ENCODE measurements around the gene SEC14L3.
A peak's percentile ranks its signal among the peaks of the same experiment; 100 is the strongest.

SEC14L3 gene

DNA sequence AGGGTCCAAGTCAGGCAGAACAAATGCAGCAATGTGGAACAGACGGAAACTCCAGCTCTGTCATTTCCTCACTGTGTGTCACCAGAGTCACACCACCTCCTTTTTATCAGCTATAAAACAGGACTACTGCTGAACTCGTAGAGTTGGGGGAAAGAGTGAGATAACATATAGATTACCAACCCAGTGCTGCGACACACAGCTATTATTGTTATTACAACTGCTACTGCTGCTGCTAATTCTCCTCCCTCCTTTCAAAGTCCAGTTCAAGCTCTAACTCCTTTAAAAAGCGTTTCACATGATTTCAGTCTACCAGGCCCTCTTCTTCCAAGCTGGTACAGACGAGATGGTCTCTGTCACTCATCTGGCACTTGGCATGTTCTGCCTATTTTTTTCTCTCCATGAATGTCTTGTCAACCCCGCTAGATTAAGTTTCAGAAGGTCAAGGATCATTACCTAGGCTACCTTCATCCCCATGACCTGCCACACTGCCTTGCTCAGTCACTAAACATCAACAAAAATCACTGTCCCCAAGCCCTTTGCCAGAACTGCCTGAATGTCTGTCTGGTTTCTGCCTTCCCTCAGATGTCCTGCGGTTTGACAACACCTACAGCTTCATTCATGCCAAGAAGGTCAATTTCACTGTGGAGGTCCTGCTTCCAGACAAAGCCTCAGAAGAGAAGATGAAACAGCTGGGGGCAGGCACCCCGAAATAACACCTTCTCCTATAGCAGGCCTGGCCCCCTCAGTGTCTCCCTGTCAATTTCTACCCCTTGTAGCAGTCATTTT, 49.9 kb downstream of the SEC14L3 start (continued):
- TF ChIP-seq EGR2 (tag by site-specific recombination; IDR thresholded peaks at IDR 0.05; ENCODE audit: low read depth) (no peak), ZNF155 (tag by site-specific recombination; IDR thresholded peaks at IDR 0.05) (no peak), SP7 (tag by site-specific recombination; IDR thresholded peaks at IDR 0.05) (peak; percentile 65; the same call in 1 of the 2 replicates), SCRT1 (tag by site-specific recombination; IDR thresholded peaks at IDR 0.05; ENCODE audit: borderline replicate concordance) (no peak)
- TF ChIP-seq, protein P1, sequence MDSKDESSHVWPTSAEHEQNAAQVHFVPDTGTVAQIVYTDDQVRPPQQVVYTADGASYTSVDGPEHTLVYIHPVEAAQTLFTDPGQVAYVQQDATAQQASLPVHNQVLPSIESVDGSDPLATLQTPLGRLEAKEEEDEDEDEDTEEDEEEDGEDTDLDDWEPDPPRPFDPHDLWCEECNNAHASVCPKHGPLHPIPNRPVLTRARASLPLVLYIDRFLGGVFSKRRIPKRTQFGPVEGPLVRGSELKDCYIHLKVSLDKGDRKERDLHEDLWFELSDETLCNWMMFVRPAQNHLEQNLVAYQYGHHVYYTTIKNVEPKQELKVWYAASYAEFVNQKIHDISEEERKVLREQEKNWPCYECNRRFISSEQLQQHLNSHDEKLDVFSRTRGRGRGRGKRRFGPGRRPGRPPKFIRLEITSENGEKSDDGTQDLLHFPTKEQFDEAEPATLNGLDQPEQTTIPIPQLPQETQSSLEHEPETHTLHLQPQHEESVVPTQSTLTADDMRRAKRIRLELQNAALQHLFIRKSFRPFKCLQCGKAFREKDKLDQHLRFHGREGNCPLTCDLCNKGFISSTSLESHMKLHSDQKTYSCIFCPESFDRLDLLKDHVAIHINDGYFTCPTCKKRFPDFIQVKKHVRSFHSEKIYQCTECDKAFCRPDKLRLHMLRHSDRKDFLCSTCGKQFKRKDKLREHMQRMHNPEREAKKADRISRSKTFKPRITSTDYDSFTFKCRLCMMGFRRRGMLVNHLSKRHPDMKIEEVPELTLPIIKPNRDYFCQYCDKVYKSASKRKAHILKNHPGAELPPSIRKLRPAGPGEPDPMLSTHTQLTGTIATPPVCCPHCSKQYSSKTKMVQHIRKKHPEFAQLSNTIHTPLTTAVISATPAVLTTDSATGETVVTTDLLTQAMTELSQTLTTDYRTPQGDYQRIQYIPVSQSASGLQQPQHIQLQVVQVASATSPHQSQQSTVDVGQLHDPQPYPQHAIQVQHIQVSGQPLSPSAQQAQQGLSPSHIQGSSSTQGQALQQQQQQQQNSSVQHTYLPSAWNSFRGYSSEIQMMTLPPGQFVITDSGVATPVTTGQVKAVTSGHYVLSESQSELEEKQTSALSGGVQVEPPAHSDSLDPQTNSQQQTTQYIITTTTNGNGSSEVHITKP (tag by site-specific recombination; IDR thresholded peaks at IDR 0.05) = 0 out of 2 replicates have a peak, but pooled peaks have one; percentile 19

DNA sequence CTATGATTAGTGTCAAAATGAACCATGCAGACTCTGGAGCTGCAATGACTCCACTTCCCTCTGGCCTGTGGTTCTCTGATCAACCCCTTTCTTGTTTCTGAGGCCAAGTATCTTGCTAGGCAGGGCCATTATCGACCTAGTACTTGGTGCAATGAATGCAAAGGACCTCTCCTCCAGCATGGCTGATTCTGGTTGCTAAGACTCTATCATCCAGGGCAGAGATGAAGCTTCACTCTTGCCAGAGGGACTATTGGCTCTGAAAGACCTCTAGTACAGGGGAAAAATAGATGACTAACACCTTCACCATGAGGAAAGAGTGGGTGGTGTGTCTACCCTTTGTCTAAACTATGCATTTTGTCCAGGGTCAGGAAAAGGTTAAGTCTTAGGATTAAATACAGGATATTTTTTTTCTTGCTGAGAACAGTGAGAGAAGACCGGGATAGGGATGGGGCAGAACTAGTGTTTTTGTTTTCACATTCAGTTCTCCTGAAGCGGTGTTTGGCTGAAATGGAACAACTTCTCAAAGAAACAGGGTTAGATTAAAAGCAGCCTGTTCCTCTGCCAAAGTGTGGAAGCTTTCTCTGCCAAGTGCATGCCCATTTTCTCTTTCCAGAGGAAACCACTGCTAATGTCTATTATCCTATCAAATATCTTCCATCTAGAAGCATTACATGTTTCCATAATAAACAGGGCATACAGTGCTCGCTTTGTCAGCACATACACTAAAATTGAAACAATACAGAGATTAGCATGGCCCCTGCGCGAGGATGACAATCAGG, 51.3 kb downstream of the SEC14L3 start:
- POLR2A ChIA-PET = interaction anchor here (4.7 to 6.0 kb wide), 2 partner anchors 9 to 24 kb away, joined by 78 to 86 read pairs; partner anchors contain the start of gene SEC14L2

DNA sequence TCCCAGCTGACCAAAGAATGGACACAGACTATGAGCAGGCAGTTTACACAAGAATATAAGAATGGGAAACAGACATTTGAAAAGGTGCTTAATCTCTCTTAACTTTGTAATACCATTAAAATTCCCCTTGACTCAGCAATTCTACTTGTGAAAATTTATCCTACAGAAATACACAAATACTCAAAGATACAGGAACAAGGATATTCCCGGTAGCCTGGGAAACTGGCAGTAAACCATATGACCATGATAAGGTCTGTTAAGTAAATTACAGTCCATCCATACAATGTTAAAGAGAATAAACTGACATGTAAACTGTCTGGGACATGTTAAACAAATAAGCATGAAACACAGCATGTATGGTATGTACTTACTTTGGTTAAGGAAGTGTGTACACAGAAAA, 55.0 kb downstream of the SEC14L3 start:
- Histone ChIP-seq H3K36me3 (ENCODE audit: control insufficient read depth in 2 of 2, insufficient read depth in 1 of 2, low read length in 2 of 2) (peaks cover 5 to 83% of the 10 kb centered on the region in 2 experiments; a peak in 2 of 3 replicates), H3K27ac (ENCODE audit: extremely low read depth, low read depth, low read length) (no peak overlapping the region), H3K9me3 (ENCODE audit: control insufficient read depth, insufficient read depth, low read depth, low read length) (no peaks in the 10 kb centered on the region), H3K4me3 (ENCODE audit: low read depth, low read length) (no peak overlapping the region), H3K4me1 (ENCODE audit: control insufficient read depth, insufficient read depth, low read length) (peaks cover 9% of the 10 kb centered on the region)
- POLR2A ChIA-PET = interaction anchor here (1.0 kb wide), 1 partner anchor 8 kb away, joined by 3 read pairs; the partner anchor contains the start of gene MTFP1
- CTCF ChIA-PET = interaction anchor here (0.6 kb wide), 1 partner anchor 26 kb away, joined by 3 read pairs; no protein-coding TSS in a partner anchor
- TF ChIP-seq GLI2 (tag by site-specific recombination; IDR thresholded peaks at IDR 0.05; ENCODE audit: borderline replicate concordance, low read depth) (no peak), PRDM1 (tag by site-specific recombination; IDR thresholded peaks at IDR 0.05) (no peak)
- TF ChIP-seq, protein P2, sequence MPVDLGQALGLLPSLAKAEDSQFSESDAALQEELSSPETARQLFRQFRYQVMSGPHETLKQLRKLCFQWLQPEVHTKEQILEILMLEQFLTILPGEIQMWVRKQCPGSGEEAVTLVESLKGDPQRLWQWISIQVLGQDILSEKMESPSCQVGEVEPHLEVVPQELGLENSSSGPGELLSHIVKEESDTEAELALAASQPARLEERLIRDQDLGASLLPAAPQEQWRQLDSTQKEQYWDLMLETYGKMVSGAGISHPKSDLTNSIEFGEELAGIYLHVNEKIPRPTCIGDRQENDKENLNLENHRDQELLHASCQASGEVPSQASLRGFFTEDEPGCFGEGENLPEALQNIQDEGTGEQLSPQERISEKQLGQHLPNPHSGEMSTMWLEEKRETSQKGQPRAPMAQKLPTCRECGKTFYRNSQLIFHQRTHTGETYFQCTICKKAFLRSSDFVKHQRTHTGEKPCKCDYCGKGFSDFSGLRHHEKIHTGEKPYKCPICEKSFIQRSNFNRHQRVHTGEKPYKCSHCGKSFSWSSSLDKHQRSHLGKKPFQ (tag by site-specific recombination; IDR thresholded peaks at IDR 0.05) = no peak

More for the DNA sequence above, 51.3 kb downstream of the SEC14L3 start:
- Histone ChIP-seq H3K9me3 (ENCODE audit: control insufficient read depth, insufficient read depth, low read depth, low read length) (no peaks in the 10 kb centered on the region), H3K36me3 (ENCODE audit: control insufficient read depth in 2 of 2, insufficient read depth in 1 of 2, low read length in 2 of 2) (peaks cover 0 to 50% of the 10 kb centered on the region in 2 experiments; a peak in 1 of 3 replicates), H3K4me1 (ENCODE audit: control insufficient read depth, insufficient read depth, low read length) (peaks cover 25% of the 10 kb centered on the region), H3K27ac (ENCODE audit: extremely low read depth, low read depth, low read length) (no peak overlapping the region), H3K4me3 (ENCODE audit: low read depth, low read length) (no peak overlapping the region)
- CTCF ChIA-PET = interaction anchor here (0.8 to 1.0 kb wide), 2 partner anchors 133 to 145 kb away, joined by 4 read pairs; no protein-coding TSS in a partner anchor
- TF ChIP-seq PRDM1 (tag by site-specific recombination; IDR thresholded peaks at IDR 0.05) (0 out of 2 replicates have a peak, but pooled peaks have one; percentile 12), ZNF433 (tag by site-specific recombination; IDR thresholded peaks at IDR 0.05; ENCODE audit: low read depth) (no peak), ZSCAN16 (tag by site-specific recombination; IDR thresholded peaks at IDR 0.05) (no peak), ZNF626 (tag by site-specific recombination; IDR thresholded peaks at IDR 0.05) (no peak), FEZF1 (tag by site-specific recombination; IDR thresholded peaks at IDR 0.05) (peak; percentile 24; the same call in 1 of the 2 replicates), ZNF837 (tag by site-specific recombination; IDR thresholded peaks at IDR 0.05) (no peak), SP2 (tag by site-specific recombination; IDR thresholded peaks at IDR 0.05) (no peak)
- TF ChIP-seq, protein P3, sequence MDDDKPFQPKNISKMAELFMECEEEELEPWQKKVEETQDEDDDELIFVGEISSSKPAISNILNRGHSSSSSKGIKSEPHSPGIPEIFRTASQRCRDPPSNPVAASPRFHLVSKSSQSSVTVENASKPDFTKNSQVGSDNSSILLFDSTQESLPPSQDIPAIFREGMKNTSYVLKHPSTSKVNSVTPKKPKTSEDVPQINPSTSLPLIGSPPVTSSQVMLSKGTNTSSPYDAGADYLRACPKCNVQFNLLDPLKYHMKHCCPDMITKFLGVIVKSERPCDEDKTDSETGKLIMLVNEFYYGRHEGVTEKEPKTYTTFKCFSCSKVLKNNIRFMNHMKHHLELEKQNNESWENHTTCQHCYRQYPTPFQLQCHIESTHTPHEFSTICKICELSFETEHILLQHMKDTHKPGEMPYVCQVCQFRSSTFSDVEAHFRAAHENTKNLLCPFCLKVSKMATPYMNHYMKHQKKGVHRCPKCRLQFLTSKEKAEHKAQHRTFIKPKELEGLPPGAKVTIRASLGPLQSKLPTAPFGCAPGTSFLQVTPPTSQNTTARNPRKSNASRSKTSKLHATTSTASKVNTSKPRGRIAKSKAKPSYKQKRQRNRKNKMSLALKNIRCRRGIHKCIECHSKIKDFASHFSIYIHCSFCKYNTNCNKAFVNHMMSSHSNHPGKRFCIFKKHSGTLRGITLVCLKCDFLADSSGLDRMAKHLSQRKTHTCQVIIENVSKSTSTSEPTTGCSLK (tag by site-specific recombination; IDR thresholded peaks at IDR 0.05) = no peak
